IMR-90 (cell line): ENCODE measurements around the gene CD2AP. TPM values are rescaled to one million over a fixed set of nuclear protein-coding genes. Genes with fewer than 3 reads are reported as not detected.

Experiments used
- ATAC-seq: fragments of 200-7000 bp; cut with Tn5 transposase; 2 replicates; pipeline ENCODE4 v1.9.1; 2020; ENCODE audit warnings: low read depth, mild to moderate bottlenecking, moderate library complexity
- BruUV-seq: library from RNA; stranded (reverse); fragments of 400-500 nt; replicated peaks from 2 replicates; lab custom pipeline; 2021; lab: Mats Ljungman, UMichigan
- CTCF ChIA-PET: fragments of 300-600 bp; formaldehyde crosslinking; extraction: SDS; loops from one replicate; lab custom pipeline; 2021; ENCODE audit warnings: antibody characterized with exemption; lab: Yijun Ruan, JAX
- POLR2A ChIA-PET: fragments of 300-600 bp; sonication (Branson Sonifier 250); formaldehyde crosslinking; loops from one replicate; lab custom pipeline; 2022; ENCODE audit warnings: antibody characterized with exemption; ENCODE audit not compliant: unreplicated experiment; lab: Charles Lee
- DNase-seq: peaks from one replicate; pipeline ENCODE4 v3.0.0; 2013
- H2AFZ ChIP-seq: replicated peaks from 2 replicates; pipeline ENCODE3; 2013; ENCODE audit warnings: low read length, mild to moderate bottlenecking; ENCODE audit not compliant: poor library complexity
- H2AK5ac ChIP-seq: 2 replicates; pipeline ENCODE4 v1.6.1; 2013; ENCODE audit warnings: low read depth, low read length, inconsistent platforms
- H2AK9ac ChIP-seq: replicated peaks from 2 replicates; pipeline ENCODE3; 2013; ENCODE audit warnings: mild to moderate bottlenecking, low read depth, low read length, moderate library complexity; ENCODE audit not compliant: poor library complexity
- H2BK120ac ChIP-seq: 2 replicates; pipeline ENCODE4 v1.6.1; 2013; ENCODE audit warnings: low read depth, low read length, inconsistent platforms
- H2BK15ac ChIP-seq: 3 replicates; pipeline ENCODE4 v1.6.1; 2013; ENCODE audit warnings: low read depth, low read length, inconsistent platforms
- H2BK20ac ChIP-seq: 2 replicates; pipeline ENCODE4 v1.6.1; 2013; ENCODE audit warnings: low read depth, mild to moderate bottlenecking, inconsistent platforms, low read length, moderate library complexity
- H2BK5ac ChIP-seq: 2 replicates; pipeline ENCODE4 v1.6.1; 2013; ENCODE audit warnings: mild to moderate bottlenecking, low read depth, low read length, inconsistent platforms; ENCODE audit not compliant: poor library complexity, severe bottlenecking
- H3K14ac ChIP-seq: replicated peaks from 2 replicates; pipeline ENCODE4 v1.6.1; 2013; ENCODE audit warnings: low read depth, low read length, inconsistent platforms
- H3K18ac ChIP-seq: 2 replicates; pipeline ENCODE4 v1.6.1; 2013; ENCODE audit warnings: low read depth, low read length, control low read depth
- H3K23ac ChIP-seq: 2 replicates; pipeline ENCODE4 v1.6.1; 2013; ENCODE audit warnings: low read depth, low read length, inconsistent platforms
- H3K27ac ChIP-seq: 2 replicates; pipeline ENCODE4 v1.5.1; 2013; ENCODE audit warnings: mild to moderate bottlenecking, control low read depth, low read length; ENCODE audit not compliant: insufficient read depth
- H3K27me3 ChIP-seq: 2 replicates; pipeline ENCODE4 v1.6.1; 2013; ENCODE audit warnings: low read length; ENCODE audit not compliant: control insufficient read depth, insufficient read depth
- H3K36me3 ChIP-seq: 2 replicates; pipeline ENCODE4 v1.6.1; 2013; ENCODE audit warnings: low read length, mixed read lengths; ENCODE audit not compliant: control insufficient read depth, insufficient read depth
- H3K4ac ChIP-seq: 2 replicates; pipeline ENCODE4 v1.6.1; 2013; ENCODE audit warnings: low read depth, low read length, inconsistent platforms
- H3K4me1 ChIP-seq: 2 replicates; pipeline ENCODE4 v1.6.1; 2013; ENCODE audit warnings: low read length, mixed read lengths; ENCODE audit not compliant: control insufficient read depth, insufficient read depth
- H3K4me2 ChIP-seq: 2 replicates; pipeline ENCODE4 v1.6.1; 2013; ENCODE audit warnings: low read depth, mild to moderate bottlenecking, control low read depth, low read length, moderate library complexity
- H3K4me3 ChIP-seq: 2 replicates; pipeline ENCODE4 v1.5.1; 2013; ENCODE audit warnings: low read depth, mild to moderate bottlenecking, control low read depth, low read length, moderate library complexity; ENCODE audit not compliant: insufficient read depth
- H3K56ac ChIP-seq: 2 replicates; pipeline ENCODE4 v1.6.1; 2013; ENCODE audit warnings: low read length, inconsistent platforms; ENCODE audit not compliant: insufficient read depth; ENCODE audit errors: extremely low read depth
- H3K79me1 ChIP-seq, 2 experiments: 2 replicates each; pipeline ENCODE4 v1.6.1; 2013; ENCODE audit warnings: low read length in 2 of 2, inconsistent platforms in 1 of 2, low read depth in 1 of 2
- H3K9ac ChIP-seq: 2 replicates; pipeline ENCODE4 v1.6.1; 2013; ENCODE audit warnings: low read depth, low read length, control low read depth
- H3K9me1 ChIP-seq: 2 replicates; pipeline ENCODE4 v1.6.1; 2013; ENCODE audit warnings: low read length, inconsistent platforms; ENCODE audit not compliant: insufficient read depth
- H3K9me3 ChIP-seq: 2 replicates; pipeline ENCODE4 v1.6.1; 2013; ENCODE audit warnings: low read length; ENCODE audit not compliant: control insufficient read depth, insufficient read depth
- H4K20me1 ChIP-seq: 2 replicates; pipeline ENCODE4 v1.6.1; 2013; ENCODE audit warnings: low read length, inconsistent platforms; ENCODE audit not compliant: insufficient read depth
- H4K5ac ChIP-seq: 2 replicates; pipeline ENCODE4 v1.6.1; 2013; ENCODE audit warnings: mild to moderate bottlenecking, low read depth, low read length, control low read depth
- H4K8ac ChIP-seq, 2 experiments: 2 replicates each; pipeline ENCODE4 v1.6.1; 2013; ENCODE audit warnings: low read depth in 2 of 2, low read length in 2 of 2, control low read depth in 1 of 2, inconsistent platforms in 1 of 2
- H4K91ac ChIP-seq: 2 replicates; pipeline ENCODE4 v1.6.1; 2013; ENCODE audit warnings: low read depth, low read length, inconsistent platforms; ENCODE audit not compliant: insufficient read depth
- FOS ChIP-seq: fragments of 150-350 bp; IDR thresholded peaks from 2 replicates; pipeline ENCODE4 v1.6.1; 2016; ENCODE audit warnings: low read depth, low read length
- dilution Hi-C: fragments of 300-500 bp; cut with HindIII; formaldehyde crosslinking; loops from one replicate; pipeline ENCODE4 v1.14.3; 2018; ENCODE audit warnings: low sequenced_read_pairs; ENCODE audit not compliant: unreplicated experiment
- in situ Hi-C: fragments of 300-500 bp; cut with MboI; formaldehyde crosslinking; loops from 3 replicates; pipeline ENCODE4 v1.14.3; 2019; ENCODE audit warnings: low sequenced_read_pairs, inconsistent platforms, mixed read lengths
- intact Hi-C: fragments of 100-400 bp; cut with micrococcal nuclease; formaldehyde crosslinking; loops from 2 replicates; pipeline ENCODE4 v1.10.0; 2022
- polyA plus RNA-seq, 3 experiments: library from polyadenylated mRNA; depleted of rRNA; stranded (reverse); fragments of >200 nt; gene quantifications; 2 replicates each; pipeline ENCODE4 v1.2.3, GENCODE V29; 2012; ENCODE audit warnings: low replicate concordance in 1 of 3
- total RNA-seq: library from RNA; depleted of rRNA; stranded (reverse); fragments of >200 nt; gene quantifications from 2 replicates; pipeline ENCODE4 v1.2.3, GENCODE V29; 2012
- TF ChIP-seq, protein P1 (sequence below): fragments of 150-350 bp; IDR thresholded peaks from 2 replicates; pipeline ENCODE4 v1.6.1; 2016; ENCODE audit warnings: low read depth, mild to moderate bottlenecking, low read length, moderate library complexity, borderline replicate concordance

CD2AP gene
- total and polyA plus RNA-seq, 2 of the 4 experiments (the other 2 are of a cell fraction): 5.3 to 7.5 TPM

DNA sequence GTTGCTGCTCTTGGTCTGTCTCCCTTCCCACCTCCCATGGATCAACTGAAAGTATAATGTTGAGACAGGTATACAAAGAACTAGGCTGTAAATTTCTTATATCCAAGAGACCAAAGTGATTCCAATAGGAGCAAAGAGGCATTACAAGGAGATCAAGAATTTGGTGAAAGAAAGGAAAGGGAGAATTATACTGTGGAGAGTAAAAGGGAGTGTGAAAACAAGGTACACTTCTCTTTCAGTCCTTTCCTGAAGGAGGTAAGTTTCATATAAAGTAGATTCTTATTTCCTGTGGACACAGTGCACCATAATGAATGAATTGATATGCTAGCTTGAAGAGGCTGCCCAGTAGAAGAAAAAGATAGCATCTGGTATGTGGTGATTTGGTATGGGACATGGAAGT, 49.7 kb downstream of the CD2AP start:
- no peak overlapping the region for H2BK5ac ChIP-seq
- H2BK120ac ChIP-seq: no peak overlapping the region
- no peak overlapping the region for H3K4me3 ChIP-seq
- CTCF ChIA-PET: no interaction called here
- dilution Hi-C loops: no loop called here
- intact Hi-C loops: no loop called here
- no peak overlapping the region for H2BK20ac ChIP-seq
- no peak overlapping the region for H3K27ac ChIP-seq
- H3K56ac ChIP-seq: no peak overlapping the region
- no peak overlapping the region for H2AK9ac ChIP-seq
- DNase-seq (no peak), ATAC-seq (no peak)
- H3K4me2 ChIP-seq: no peak overlapping the region
- no peaks in the 10 kb centered on the region; the same call in 1 of the 2 replicates for H3K9me1 ChIP-seq
- no peak overlapping the region for H4K5ac ChIP-seq
- no peaks in the 10 kb centered on the region; the same call in 1 of the 2 replicates for H3K36me3 ChIP-seq
- no peaks in the 10 kb centered on the region for H3K9me3 ChIP-seq
- H4K20me1 ChIP-seq: no peaks in the 10 kb centered on the region; the same call in 1 of the 2 replicates
- H3K4ac ChIP-seq: no peak overlapping the region
- H3K23ac ChIP-seq: no peak overlapping the region
- H2AK5ac ChIP-seq: no peak overlapping the region
- H4K91ac ChIP-seq: no peak overlapping the region
- no peaks in the 10 kb centered on the region for H3K4me1 ChIP-seq
- no peak overlapping the region for H3K9ac ChIP-seq
- BruUV-seq: no TSS peak
- H3K79me1 ChIP-seq: peaks cover 25 to 28% of the 10 kb centered on the region in 2 experiments
- no peak overlapping the region for H4K8ac ChIP-seq
- POLR2A ChIA-PET: no interaction called here
- no peak overlapping the region for H3K18ac ChIP-seq
- H2AFZ ChIP-seq: no peak overlapping the region
- in situ Hi-C loops: no loop called here
- H2BK15ac ChIP-seq: no peak overlapping the region
- no peak overlapping the region for H3K14ac ChIP-seq
- TF ChIP-seq, protein P1, sequence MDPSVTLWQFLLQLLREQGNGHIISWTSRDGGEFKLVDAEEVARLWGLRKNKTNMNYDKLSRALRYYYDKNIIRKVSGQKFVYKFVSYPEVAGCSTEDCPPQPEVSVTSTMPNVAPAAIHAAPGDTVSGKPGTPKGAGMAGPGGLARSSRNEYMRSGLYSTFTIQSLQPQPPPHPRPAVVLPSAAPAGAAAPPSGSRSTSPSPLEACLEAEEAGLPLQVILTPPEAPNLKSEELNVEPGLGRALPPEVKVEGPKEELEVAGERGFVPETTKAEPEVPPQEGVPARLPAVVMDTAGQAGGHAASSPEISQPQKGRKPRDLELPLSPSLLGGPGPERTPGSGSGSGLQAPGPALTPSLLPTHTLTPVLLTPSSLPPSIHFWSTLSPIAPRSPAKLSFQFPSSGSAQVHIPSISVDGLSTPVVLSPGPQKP: no peak
- TF ChIP-seq FOS: no peak
- H3K27me3 ChIP-seq: no peaks in the 10 kb centered on the region
